ENCODE data around the gene LSM10. TPM values are rescaled to one million over a fixed set of nuclear protein-coding genes. Genes with fewer than 3 reads are reported as not detected.

LSM10 gene
- total RNA-seq, 2 donors from 2014 or later: 37.5 to 45.6 TPM

DNA sequence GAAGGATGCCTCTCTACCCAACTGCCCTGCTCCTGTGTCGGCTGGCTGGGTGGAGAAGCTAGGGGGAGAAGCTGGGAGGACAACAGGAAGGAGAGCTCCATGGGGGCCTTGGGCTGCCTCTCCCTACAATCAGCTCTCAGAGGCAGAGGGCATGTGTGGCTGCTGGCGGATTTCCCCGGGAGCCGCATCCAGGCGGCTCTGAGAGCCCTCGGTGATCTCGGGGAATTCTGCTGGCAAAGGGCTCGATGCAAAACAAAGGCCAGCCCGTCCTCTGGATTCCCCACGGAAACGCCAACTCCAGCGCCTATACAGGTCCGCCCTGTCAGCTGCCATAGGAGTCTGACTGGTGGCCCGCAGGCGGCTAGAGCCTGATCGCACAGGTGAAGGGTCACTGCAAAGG is 47.9 kb downstream of the LSM10 start:
- Histone ChIP-seq H3K4me3 (ENCODE audit: low read length) (no peak overlapping the region), H3K9ac (ENCODE audit: extremely low read depth, low read length, poor library complexity, severe bottlenecking) (no peak overlapping the region), H3K27me3 (ENCODE audit: control insufficient read depth, insufficient read depth, low read length, poor library complexity, severe bottlenecking) (no peaks in the 10 kb centered on the region), H3K9me3 (ENCODE audit: control insufficient read depth, low read length) (no peaks in the 10 kb centered on the region), H3K4me1 (ENCODE audit: control insufficient read depth, insufficient read depth, low read length) (no peaks in the 10 kb centered on the region), H3K36me3 (ENCODE audit: control insufficient read depth, insufficient read depth, low read length) (peaks cover 65% of the 10 kb centered on the region), H3K27ac (ENCODE audit: low read depth, low read length) (peak overlapping the region; percentile 49)
- H3K9me3 Mint-ChIP-seq: no peaks in the 10 kb centered on the region
- H3K27me3 Mint-ChIP-seq (ENCODE audit: insufficient read depth): no peaks in the 10 kb centered on the region
- H3K36me3 Mint-ChIP-seq (ENCODE audit: low read depth): peaks cover 51% of the 10 kb centered on the region
- no peak for DNase-seq
- H3K4me1 Mint-ChIP-seq: peaks cover 6% of the 10 kb centered on the region
- 94 to 97% methylated on average over 10 to 16 of the region's 16 CpGs for WGBS, 2 experiments (ENCODE audit: insufficient coverage in 1 of 2, insufficient read length in 1 of 2)
- no peak overlapping the region for H3K27ac Mint-ChIP-seq
- TF ChIP-seq, protein P1, sequence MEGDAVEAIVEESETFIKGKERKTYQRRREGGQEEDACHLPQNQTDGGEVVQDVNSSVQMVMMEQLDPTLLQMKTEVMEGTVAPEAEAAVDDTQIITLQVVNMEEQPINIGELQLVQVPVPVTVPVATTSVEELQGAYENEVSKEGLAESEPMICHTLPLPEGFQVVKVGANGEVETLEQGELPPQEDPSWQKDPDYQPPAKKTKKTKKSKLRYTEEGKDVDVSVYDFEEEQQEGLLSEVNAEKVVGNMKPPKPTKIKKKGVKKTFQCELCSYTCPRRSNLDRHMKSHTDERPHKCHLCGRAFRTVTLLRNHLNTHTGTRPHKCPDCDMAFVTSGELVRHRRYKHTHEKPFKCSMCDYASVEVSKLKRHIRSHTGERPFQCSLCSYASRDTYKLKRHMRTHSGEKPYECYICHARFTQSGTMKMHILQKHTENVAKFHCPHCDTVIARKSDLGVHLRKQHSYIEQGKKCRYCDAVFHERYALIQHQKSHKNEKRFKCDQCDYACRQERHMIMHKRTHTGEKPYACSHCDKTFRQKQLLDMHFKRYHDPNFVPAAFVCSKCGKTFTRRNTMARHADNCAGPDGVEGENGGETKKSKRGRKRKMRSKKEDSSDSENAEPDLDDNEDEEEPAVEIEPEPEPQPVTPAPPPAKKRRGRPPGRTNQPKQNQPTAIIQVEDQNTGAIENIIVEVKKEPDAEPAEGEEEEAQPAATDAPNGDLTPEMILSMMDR (conservative IDR thresholded peaks at IDR 0.05): no peak
- H3K4me3 Mint-ChIP-seq: no peak overlapping the region

DNA sequence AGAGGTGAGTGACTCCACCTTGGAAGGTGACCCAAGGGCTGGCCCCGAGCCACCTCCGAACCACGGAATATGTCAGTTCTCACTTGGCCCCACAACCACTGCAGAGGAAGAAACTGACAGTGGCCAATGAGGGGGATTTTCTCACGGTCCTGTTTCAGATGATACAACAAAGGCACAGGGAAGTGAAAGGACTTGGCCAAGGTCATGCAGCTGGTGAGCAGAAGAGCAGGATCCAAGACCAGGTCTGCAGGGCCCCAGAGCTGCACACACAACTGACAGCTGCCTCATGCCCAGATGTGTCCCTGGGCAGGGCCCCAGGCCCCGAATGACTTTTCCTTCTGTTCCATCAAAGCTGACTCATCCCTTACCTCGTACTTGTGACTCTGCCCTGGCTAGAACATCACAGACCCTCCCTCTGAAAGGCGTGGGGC is 48.5 kb downstream of the LSM10 start:
- no peaks in the 10 kb centered on the region for H3K27me3 ChIP-seq (ENCODE audit: control insufficient read depth, insufficient read depth, low read length, poor library complexity, severe bottlenecking)
- Mint-ChIP-seq H3K36me3 (ENCODE audit: low read depth) (peaks cover 48% of the 10 kb centered on the region), H3K9me3 (no peaks in the 10 kb centered on the region), H3K27ac (peak overlapping the region; percentile 35), H3K4me3 (no peak overlapping the region), H3K27me3 (ENCODE audit: insufficient read depth) (no peaks in the 10 kb centered on the region), H3K4me1 (peaks cover 6% of the 10 kb centered on the region)
- H3K9me3 ChIP-seq (ENCODE audit: control insufficient read depth, low read length): no peaks in the 10 kb centered on the region
- H3K4me3 ChIP-seq (ENCODE audit: low read length): no peak overlapping the region
- no peaks in the 10 kb centered on the region for H3K4me1 ChIP-seq (ENCODE audit: control insufficient read depth, insufficient read depth, low read length)
- peaks cover 64% of the 10 kb centered on the region for H3K36me3 ChIP-seq (ENCODE audit: control insufficient read depth, insufficient read depth, low read length)
- no peak for DNase-seq
- no peak overlapping the region for H3K27ac ChIP-seq (ENCODE audit: low read depth, low read length)
- WGBS, 2 experiments (ENCODE audit: insufficient coverage in 1 of 2, insufficient read length in 1 of 2): 85 to 91% methylated on average over 6 to 7 of the region's 7 CpGs
- H3K9ac ChIP-seq (ENCODE audit: extremely low read depth, low read length, poor library complexity, severe bottlenecking): no peak overlapping the region
- TF ChIP-seq, protein P1 (conservative IDR thresholded peaks at IDR 0.05): no peak

DNA sequence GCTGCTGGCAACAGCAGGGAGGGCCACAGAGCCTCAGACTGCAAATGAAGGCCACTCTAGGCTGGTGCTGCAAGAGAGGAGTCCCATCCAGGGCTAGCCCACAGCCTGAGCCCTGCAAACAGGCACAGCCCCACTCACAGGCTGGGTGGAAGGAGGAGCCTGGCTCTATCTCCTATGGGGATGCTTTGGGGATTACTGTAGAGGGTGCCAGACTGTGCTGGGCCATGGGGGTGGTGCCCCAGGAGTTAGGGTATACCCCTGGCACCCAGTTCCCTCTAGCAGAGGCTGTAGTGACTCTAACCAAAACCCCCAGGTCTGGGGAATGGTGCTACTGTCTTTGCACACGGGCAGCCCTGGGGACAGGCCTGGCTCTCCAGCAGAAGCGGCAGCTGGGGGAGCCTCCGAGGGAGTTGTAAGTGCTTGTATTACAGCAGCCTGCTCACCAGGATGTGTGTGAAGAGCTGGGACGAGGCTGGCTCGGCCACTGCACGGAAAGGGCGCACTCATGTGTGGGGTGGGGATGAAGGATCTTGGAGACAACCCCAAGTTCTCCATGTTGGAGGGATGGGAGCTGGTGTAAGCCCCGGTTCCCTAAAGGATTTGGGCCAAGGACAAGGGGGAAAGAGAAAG is 50.9 kb downstream of the LSM10 start:
- H3K4me3 ChIP-seq (ENCODE audit: low read length): no peak overlapping the region
- Mint-ChIP-seq H3K27me3 (ENCODE audit: insufficient read depth) (no peaks in the 10 kb centered on the region), H3K4me1 (no peaks in the 10 kb centered on the region), H3K36me3 (ENCODE audit: low read depth) (peaks cover 38% of the 10 kb centered on the region), H3K27ac (peak overlapping the region; percentile 64), H3K4me3 (no peak overlapping the region), H3K9me3 (no peaks in the 10 kb centered on the region)
- no peak overlapping the region for H3K27ac ChIP-seq (ENCODE audit: low read depth, low read length)
- 93 to 100% methylated on average over 7 to 8 of the region's 8 CpGs for WGBS, 2 experiments (ENCODE audit: insufficient coverage in 1 of 2, insufficient read length in 1 of 2)
- H3K4me1 ChIP-seq (ENCODE audit: control insufficient read depth, insufficient read depth, low read length): no peaks in the 10 kb centered on the region
- peaks cover 51% of the 10 kb centered on the region for H3K36me3 ChIP-seq (ENCODE audit: control insufficient read depth, insufficient read depth, low read length)
- H3K9ac ChIP-seq (ENCODE audit: extremely low read depth, low read length, poor library complexity, severe bottlenecking): no peak overlapping the region
- H3K9me3 ChIP-seq (ENCODE audit: control insufficient read depth, low read length): no peaks in the 10 kb centered on the region
- H3K27me3 ChIP-seq (ENCODE audit: control insufficient read depth, insufficient read depth, low read length, poor library complexity, severe bottlenecking): no peaks in the 10 kb centered on the region
- no peak for DNase-seq
- TF ChIP-seq, protein P1 (conservative IDR thresholded peaks at IDR 0.05): no peak

Data from endodermal cell (in vitro differentiated cells).